AG04450 (cell line): Measurements from ENCODE around the gene HRH2. TPM values are rescaled to one million over a fixed set of nuclear protein-coding genes. Genes with fewer than 3 reads are reported as not detected.
"Not testable (repeated sequence)": the region's sequence is repeated elsewhere in the genome, so short reads cannot be mapped to it uniquely, and the experiment has no call there.

Experiments used
- CTCF ChIA-PET: fragments of 300-600, 350-600 bp; formaldehyde crosslinking; extraction: SDS; loops from one replicate; lab custom pipeline; 2022; ENCODE audit warnings: antibody characterized with exemption, inconsistent platforms; lab: Charles Lee
- POLR2A ChIA-PET: fragments of 350-600 bp; formaldehyde crosslinking; extraction: SDS; loops from one replicate; lab custom pipeline; 2021; ENCODE audit warnings: antibody characterized with exemption, inconsistent platforms; lab: Yijun Ruan, JAX
- DNase-seq: peaks from one replicate; pipeline ENCODE4 v3.0.0-alpha.2; 2011; ENCODE audit warnings: low read depth, low spot score
- H3K27ac ChIP-seq: one replicate; pipeline ENCODE4 v1.5.1; 2012; ENCODE audit warnings: low read depth, low read length, control low read depth
- H3K27me3 ChIP-seq: one replicate; pipeline ENCODE4 v1.6.0; 2012; ENCODE audit warnings: low read length; ENCODE audit not compliant: control insufficient read depth, insufficient read depth
- H3K4me3 ChIP-seq: 2 replicates; pipeline ENCODE4 v1.5.1; 2011; ENCODE audit warnings: mild to moderate bottlenecking, low read depth, low read length, control low read depth
- H3K9me3 ChIP-seq: 2 replicates; pipeline ENCODE4 v1.5.1; 2012; ENCODE audit warnings: low read length; ENCODE audit not compliant: control insufficient read depth, insufficient read depth
- CTCF ChIP-seq: IDR thresholded peaks from 2 replicates; pipeline ENCODE4 v1.5.1; 2011; ENCODE audit warnings: low read depth, low read length, control low read depth, inconsistent platforms
- polyA plus RNA-seq: library from polyadenylated mRNA; depleted of rRNA; stranded (reverse); fragments of >200 nt; gene quantifications from 2 replicates; pipeline ENCODE4 v1.2.3, GENCODE V29; 2011; rRNA removed
- small RNA-seq: library from RNA; depleted of rRNA; stranded (forward); fragments of <200 nt; gene quantifications from one replicate; pipeline ENCODE3, GENCODE V24; 2012; ENCODE audit warnings: low read depth; ENCODE audit not compliant: insufficient read length

Gene HRH2
- polyA plus RNA-seq, 1 experiment, result not detected

GRCh38 chr5:175752826-175753535 is 95.1 kb downstream of the HRH2 start:
- no peak overlapping the region for H3K27ac ChIP-seq
- POLR2A ChIA-PET, result no interaction called here

GRCh38 chr5:175753536-175754402 is 95.9 kb downstream of the HRH2 start:
- H3K27ac ChIP-seq, result no peak overlapping the region
- TF ChIP-seq CTCF, result no peak
- CTCF ChIA-PET, result interaction anchor here (1.7 kb wide), 1 partner anchor 24 kb away, joined by 5 read pairs; no protein-coding TSS in a partner anchor
- H3K27me3 ChIP-seq, result no peaks in the 10 kb centered on the region
- no peak for DNase-seq
- POLR2A ChIA-PET, result no interaction called here
- H3K9me3 ChIP-seq, result no peaks in the 10 kb centered on the region; the same call in 1 of the 2 replicates
- no peak overlapping the region for H3K4me3 ChIP-seq

More at GRCh38 chr5:175752826-175753535, 95.1 kb downstream of the HRH2 start:
- H3K4me3 ChIP-seq, result no peak overlapping the region
- DNase-seq, result no peak
- no peaks in the 10 kb centered on the region; the same call in 1 of the 2 replicates for H3K9me3 ChIP-seq
- H3K27me3 ChIP-seq, result no peaks in the 10 kb centered on the region
- no peak for TF ChIP-seq CTCF
- CTCF ChIA-PET, result interaction anchor here (1.7 kb wide), 1 partner anchor 23 kb away, joined by 5 read pairs; no protein-coding TSS in a partner anchor

GRCh38 chr5:175759991-175760390 is 102.1 kb downstream of the HRH2 start:
- H3K4me3 ChIP-seq, POLR2A ChIA-PET: not testable (repeated sequence)

More at GRCh38 chr5:175759991-175760390, 102.1 kb downstream of the HRH2 start:
- H3K27ac ChIP-seq, H3K27me3 ChIP-seq, CTCF ChIA-PET, H3K9me3 ChIP-seq, DNase-seq: not testable (repeated sequence)

Small RNAs within 50 kb of the gene (small RNA-seq; reads per million reads assigned to genes)
- gene RN7SKP148 (not detected), gene RNU6-226P (not detected)

Other genes with a start within 250 kb of the HRH2 start
- gene DRD1, start 213.9 kb upstream of the HRH2 start, polyA plus RNA-seq, result 0.11 TPM in 2 replicates
- gene SFXN1, start 179.5 kb upstream of the HRH2 start, polyA plus RNA-seq, result 125 and 126 TPM in 2 replicates
- gene CPLX2, start 213.5 kb downstream of the HRH2 start, polyA plus RNA-seq, result 0.02 and 0.50 TPM in 2 replicates